HG03039 (cell line): ENCODE results near the gene LAMC1.

Source experiments
- ATAC-seq: cut with Tn5 transposase; IDR thresholded peaks from one replicate; pipeline ENCODE4 v1.9.1; 2021; ENCODE audit warnings: mild to moderate bottlenecking, moderate library complexity; ENCODE audit not compliant: unreplicated experiment

LAMC1 gene

DNA sequence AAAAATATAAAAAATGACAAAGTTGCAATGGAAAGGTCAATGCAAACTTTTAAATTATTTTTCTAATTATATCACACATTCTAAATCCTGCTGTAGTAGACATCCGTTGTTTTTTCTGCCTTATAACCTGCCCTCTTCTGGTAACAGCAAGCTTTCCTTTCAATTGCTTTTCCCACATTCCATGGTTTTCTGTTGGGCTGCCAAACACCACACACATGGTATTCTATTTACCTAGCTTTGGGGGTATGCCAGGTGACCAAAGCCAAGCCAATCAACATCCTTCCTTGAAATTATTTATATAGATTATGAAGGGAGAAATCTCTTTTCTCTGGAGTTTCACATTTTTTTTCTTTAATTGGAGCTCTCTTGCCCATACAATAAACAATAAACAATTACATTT lies 3.4 kb upstream of the LAMC1 start:
- ATAC-seq = no peak

DNA sequence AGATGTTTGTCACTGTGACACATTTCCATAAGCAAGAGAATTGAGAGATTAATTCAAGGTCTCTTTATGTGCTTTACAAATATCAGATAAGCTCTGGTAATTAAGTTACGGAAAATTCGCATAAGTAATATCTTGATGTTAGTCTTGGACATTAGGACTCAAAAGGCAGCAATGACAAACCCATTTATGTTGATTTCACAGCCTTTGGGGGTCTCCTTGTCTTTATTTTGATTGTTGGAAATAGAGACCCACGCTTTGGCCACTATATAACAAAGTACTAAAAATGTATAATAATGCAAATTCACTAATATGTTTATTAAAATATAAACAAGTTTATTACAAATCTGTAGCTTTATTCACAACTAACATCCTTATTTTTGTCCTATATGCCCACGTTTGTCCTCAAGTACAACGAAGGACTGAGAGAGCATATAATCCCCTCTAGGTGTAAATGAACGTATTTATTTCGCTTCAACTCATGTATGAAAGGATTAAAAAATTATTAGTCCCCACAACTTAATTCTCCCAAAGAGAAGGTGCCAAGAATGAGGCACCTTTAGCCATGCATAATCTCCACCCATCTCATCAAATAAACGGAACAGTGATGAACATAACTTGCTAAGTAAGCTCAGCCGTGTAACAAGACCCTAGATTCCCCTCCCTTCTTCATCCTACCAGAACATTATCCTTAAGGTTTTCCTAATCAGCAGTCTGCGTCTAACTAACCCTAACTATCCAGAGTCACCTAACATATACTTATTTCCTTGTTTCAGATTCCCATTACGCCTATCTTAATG lies 1.6 kb upstream of the LAMC1 start:
- ATAC-seq = no peak

DNA sequence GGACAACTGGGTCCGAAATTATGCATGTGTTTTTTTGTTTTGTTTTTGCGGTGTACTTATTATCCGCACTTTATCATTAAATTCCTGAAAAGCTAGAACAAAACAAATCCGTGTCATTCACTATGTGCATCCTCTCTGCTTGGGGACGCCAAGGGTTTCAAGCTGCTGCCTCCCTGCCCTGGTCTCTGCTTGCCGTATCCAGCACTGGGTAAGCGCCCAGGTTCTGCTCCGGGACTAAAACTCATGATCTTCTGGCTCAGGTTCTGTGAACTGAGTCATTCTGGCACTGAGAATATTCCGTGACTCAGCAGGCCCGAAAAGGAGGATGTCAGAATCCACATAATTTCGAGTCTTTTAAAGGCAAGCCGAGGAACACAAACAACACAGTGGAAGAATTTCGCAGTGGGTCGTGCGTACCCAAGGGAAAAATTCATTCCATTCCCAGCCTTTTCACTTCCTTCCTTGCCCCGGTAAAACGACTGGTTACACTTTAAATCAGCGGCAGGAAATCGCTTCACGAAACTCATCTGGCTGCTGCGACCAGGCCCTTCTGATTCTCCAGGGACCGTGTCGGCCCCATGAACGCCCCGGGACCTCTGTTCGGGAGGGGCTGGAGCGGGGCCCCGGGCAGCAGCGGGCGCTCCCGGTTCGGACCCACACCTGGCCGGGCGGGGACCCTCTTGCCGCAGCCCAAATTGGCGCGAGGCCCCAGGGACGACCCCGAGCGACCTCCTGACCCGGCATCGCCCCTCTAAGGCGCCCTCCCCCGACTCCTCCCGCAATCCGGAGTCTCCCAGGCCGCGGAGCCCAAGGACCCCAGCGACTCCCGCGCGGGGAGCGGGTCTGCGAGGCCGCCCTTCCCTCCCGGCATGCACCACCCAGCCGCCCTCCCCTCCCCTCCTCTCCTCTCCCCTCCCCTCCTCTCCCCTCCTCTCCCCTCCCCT lies 746 bp upstream of the LAMC1 start:
- ATAC-seq = peak; percentile 23

DNA sequence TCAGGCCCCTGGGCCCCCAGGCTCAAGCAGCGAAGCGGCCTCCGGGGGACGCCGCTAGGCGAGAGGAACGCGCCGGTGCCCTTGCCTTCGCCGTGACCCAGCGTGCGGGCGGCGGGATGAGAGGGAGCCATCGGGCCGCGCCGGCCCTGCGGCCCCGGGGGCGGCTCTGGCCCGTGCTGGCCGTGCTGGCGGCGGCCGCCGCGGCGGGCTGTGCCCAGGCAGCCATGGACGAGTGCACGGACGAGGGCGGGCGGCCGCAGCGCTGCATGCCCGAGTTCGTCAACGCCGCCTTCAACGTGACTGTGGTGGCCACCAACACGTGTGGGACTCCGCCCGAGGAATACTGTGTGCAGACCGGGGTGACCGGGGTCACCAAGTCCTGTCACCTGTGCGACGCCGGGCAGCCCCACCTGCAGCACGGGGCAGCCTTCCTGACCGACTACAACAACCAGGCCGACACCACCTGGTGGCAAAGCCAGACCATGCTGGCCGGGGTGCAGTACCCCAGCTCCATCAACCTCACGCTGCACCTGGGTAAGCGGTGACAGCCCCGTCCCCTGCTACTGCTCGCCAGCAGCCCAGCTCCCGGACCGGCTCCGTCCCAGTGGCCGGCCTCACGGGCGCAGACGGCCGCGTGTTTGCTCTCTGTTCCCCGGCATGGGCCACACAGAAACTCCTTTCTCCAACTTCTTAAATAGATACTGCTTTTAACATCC lies 539 bp downstream of the LAMC1 start:
- ATAC-seq = peak; percentile 54

DNA sequence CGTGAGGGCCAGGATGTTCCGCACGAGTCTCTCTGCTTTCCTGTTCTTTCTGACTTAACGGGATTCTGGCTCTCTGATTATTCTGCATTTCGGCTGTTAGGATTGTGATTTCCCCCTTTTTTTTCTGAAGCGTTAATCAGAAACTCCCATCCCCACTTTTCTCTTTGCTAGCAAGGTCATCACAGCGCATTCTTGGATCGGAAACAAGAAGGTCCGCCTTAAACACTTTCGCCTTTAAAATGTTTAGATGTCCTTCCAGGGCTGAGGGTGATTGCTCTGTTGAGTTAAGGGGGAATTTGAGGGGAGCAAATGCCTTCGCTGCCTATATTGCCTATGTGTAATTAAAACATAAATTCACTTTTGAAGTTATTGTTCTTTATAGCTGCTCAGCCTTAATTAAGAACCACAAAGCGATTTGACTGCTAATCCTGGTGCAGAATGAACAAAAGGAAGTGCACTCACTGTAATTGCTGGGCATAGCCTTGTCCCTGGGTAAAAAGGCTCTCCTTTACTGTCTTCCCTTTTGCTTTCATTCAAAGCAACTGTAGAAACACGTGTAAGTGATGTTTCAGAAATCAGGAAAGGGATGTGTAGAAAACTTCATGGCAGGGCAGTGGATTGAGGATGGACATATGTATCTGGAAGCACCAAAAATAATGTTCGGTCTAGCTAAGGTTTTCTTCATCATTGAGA lies 1.2 kb downstream of the LAMC1 start:
- ATAC-seq = no peak

DNA sequence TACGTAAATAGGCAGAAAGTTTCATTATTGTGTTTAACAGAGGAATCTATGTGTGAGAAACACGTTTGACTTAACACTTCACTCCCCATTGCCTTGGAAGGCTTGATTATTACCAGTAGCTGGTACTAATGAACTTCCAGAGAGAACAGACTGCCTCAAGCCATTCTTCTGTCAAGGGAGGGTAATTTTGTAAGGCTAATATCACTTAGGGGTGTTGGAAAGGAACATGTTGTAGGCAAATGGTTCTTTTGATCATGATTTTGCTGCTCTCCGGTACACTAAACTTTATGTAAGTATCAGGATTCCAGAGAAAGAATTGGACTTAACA lies 1.8 kb downstream of the LAMC1 start:
- no peak for ATAC-seq

DNA sequence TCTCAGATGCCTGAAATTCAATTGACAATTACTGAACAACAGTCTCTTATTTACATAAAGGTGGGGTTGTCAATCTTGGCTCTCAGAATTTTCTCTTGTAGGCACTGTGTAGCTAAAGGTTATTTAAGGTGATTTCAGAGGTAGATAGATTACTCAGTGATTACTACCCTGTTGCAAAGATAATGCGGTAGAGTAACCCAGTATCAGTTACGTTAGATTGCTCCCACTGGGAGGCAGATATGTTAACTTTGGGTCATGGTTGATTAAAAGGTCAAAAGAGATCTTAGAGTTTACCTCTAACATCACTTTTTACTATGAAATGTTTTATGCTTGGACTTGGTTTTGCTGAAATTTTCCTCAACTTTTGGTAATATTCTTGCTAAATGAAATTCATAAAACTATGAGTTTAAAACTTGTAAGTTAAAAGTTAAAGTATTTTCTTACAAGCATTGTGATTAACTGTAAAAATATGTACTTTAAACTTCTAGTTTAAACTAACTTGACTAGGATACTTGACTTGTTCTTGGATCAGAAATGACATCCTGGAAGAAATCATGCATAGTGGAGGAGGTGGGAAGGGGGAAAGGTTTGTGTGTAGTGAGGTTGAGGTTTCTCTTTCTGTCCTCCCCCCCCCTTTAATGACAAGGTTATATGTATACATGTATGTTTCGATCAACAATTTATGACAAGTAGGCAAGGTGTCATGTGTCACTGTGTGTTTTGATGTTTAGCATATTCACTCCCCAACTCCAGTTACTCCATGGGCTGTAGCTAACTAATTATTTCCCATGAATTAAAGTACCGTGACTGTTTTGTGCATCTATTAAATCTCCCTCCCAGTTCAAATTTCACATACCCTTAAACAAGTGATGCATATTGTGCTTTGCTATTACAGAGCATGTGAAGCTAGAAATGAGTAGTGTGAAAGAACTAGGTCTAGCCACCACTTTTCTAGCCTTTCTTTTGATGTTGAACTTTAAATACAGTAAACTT lies 2.9 kb downstream of the LAMC1 start:
- ATAC-seq = no peak

DNA sequence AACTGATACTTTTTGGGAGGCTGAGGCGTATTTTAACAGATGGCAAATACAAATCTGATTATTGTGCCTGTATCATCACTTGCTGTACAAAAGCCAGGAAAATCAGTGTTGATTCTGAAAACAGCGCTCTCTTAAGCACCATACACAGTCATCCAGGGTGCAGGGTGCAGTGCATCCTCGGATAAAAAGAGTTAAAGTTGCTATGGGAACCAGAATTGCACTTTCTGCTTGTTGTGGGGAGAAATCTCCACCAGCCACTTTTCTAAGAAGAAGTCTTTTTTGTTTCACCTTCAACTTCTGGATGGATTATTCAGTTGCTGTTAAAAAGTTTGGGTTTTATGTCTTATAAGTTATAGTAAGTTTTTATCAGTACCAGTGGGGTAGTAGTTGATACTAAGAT lies 3.8 kb downstream of the LAMC1 start:
- ATAC-seq = no peak

DNA sequence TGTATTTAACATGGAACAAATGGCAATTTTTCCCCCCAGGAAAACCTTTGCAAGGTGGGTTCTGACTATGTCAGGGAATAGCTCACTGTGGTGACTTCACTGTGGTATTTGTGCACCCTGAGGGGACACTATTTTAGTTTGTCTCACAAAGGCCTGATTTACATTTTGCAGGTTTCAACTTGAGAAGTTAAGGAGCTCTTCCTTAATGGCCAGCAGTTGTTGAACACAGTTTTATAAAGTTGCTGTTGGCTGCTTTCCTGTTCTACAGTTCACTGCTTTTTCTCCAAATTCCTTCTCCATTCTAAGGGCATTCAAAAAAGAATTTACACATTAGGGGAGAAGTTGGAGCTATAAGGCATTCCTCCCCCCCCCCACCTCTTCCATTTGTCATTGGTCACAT lies 4.6 kb downstream of the LAMC1 start:
- no peak for ATAC-seq

DNA sequence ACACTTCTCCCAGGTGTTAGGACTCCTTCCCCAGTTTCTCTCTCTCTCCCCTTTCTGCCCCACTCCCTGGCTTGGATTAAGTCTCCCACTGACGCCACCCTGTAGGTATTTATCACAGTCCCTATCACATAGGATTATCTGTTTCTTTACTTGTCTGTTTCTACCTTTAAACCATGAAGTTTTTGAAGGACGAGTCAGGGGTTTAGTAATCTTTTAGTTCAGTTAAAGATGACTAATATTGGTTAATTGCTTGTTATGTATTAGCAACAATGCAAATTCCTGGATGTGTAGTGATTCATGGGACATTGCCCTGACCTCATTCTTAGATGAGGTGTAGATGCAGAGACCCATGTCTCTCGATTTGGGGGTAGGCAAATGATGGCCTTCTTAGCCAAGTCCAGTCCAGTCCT lies 6.4 kb downstream of the LAMC1 start:
- ATAC-seq = no peak

DNA sequence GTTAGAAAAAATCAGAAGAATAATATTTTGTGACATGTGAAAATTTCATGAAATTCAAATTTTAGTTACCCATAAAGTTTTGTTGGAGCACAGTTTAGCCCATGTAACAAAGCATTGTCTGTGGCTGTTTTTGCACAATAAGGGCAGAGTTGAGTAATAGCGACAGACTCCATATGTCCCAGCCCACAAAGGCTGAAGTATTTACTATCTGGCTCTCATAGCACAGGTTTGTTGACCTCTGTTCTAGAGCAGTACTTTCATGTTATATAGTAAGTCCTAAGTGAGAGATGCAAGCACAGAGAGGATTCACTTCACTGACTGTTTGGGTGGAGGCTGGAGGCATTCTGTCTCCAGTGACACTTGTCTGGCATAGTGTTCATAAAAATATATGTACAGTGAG lies 6.8 kb downstream of the LAMC1 start:
- ATAC-seq = no peak

DNA sequence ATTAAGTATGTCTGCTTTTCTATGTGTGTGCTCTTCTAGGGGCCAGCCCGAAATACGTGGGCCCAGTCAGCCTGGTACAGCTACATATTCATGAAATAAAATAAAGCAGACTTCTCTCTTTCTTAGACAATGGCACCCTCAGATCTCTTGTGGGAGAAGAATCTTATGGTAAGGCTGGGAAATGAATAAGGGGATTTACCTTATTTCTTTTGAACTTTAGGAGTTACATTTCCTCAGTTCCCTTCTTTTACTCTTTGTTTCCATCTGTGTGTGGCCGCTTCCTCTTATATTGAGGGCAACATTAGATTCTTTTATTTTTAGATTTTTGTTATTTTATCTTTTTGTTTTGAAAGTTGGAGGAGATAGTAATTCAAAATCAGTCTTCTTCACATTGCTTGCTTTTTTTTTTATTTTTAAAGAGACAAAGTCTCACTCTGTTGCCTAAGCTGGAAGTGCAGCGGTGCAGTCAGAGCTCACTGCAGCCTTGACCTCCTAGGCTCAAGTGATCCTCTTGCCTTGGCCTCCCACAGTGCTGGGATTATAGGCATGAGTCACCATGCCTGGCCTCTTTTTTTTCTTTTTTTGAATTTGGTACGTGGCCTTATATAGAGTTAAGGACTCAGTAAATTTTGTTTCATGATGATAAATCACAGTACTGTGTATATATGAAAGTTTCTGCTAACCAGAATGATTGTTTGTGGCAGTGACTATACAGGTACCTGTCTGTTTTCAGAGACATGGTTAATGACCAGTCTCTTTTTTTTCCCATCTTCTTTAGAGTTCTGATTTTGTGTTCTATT lies 9.1 kb downstream of the LAMC1 start:
- no peak for ATAC-seq

DNA sequence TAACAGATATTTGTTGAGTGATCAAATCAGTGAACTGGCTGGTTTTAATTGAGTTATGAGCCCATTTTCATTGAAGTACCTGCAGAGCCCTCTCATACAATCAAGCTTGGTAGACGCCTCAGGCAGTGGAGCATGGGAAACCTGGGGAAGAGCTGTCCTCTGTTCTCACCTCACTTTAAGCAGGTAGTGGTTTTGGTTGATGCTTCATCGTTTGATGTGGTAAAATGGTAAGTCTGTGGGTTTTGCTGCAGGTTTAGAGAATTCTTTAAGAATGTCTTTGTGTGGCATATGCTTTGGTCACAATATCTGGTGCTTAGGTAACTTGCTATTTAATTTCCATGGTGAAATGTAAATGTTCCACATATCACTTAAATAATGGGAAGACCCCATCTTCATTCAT lies 10.0 kb downstream of the LAMC1 start:
- no peak for ATAC-seq

DNA sequence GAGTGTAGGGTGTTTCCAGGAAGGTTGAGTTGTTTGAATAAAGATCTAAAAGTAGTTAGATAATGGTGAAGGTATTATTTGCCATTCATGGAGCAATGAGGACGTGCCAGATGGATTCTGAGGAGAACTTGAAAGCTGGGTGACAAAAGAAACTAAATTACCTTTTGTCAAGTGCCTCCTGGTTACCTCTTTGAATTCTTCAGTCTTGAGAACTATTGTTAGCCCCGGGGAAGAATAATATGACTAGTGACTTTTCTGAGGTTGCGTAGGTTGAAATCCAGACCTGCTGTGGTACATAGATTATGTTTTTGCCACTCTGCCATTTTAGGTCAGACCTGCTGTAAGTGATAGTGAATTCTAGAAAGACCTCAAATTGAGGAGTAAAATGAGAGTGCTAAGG lies 11.5 kb downstream of the LAMC1 start:
- ATAC-seq = no peak

DNA sequence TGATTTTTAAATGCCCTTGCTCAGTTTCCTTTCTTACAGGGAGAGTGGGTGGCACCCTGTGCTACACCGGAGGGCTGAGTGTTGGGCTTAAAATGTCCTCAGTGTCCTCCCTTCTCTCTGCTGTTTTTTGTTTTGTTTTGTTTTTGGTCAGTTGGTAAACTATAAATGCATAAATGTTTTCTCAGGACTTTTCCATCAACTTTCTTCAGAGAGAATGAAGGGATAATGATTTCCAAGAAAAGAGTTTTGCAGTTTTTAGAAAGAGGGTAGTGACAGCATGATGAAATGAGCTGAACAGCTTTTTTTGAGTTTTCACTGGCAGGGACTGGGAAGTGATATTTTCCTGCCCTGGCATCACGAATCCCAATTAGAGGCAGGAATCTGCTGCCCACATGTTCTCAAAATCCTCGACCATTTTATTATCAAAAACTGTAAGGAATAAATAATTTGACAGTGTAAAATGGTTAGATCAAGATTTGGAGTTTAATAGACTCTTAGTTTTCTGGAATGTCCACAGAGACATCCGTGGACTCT lies 15.2 kb downstream of the LAMC1 start:
- ATAC-seq = no peak

DNA sequence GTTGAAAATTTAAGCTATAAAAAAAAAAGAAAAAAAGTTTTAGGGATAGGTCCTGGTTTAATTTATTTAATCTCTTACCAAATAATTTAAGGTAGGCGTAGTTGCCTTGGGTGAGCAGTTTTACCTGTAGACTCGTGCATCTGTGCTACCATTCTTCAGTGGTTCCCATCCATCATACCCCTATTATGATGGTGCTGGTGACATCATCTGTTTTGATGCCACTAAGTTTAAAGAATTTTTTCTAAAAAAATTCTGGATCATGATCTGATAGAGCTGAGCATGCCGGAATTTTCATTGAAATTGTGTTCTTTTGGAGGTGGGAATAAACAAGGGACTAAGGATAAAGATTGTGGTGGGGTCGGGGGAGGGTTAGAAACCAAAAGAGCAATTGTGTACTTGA lies 15.7 kb downstream of the LAMC1 start:
- no peak for ATAC-seq

DNA sequence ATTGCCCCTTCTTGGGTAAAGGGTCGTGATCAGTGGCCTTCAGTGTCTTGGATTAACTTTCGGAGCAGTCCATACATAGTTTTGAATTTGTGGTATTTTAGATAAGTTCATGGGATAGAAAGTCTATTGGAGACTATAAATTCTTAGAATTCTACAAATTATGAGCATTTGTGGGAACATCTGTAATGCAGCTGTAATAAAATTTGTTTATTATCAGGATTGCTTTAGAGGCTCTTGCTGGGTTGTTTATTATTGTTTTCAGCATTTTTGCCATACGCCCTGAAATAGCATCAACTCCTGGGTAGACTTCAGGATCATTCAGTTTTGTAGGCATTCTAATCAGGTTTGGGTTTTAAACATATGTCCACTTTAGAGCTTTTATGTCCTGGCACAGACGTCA lies 16.1 kb downstream of the LAMC1 start:
- no peak for ATAC-seq

DNA sequence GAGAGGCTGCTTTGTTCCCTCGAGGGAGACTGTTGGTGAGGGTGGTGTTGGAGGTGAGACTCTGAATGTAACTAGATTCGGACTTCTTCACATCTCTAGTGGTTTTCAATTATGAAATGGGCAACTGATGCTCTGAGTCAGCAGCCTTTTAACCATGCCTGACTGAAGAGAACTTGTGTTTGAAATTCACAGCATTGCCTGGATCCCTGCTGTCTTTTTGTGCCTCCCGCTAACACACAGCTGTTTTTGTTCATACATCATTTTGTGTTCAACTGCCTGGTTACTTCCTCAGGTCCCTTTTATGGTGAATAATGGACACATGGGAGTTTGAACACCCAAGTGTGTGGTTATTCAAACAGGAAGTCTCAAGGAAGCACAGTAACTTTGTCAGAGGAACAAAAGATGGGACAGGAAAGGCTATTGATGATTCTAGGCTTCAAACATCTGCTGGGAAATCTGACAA lies 16.8 kb downstream of the LAMC1 start:
- no peak for ATAC-seq

DNA sequence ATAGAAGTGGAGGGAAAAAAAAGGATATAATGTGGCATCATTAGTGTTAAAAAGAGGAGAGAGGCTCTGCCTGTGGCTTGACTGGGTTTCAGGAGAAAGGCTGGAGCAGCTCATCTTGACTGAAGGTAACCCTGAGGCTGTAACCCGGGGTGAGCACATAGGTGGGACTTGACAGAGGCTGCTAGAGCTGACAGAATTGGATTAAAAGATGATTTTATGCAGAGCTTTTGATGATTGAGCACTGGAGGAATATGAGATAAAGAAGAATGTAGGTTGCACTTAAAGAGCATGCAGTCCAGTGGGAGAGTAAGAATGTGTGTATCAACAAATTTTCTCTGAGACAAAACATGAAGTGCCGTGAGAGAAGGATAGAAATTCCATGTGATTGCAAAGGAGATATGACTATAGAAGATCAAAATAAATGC lies 17.3 kb downstream of the LAMC1 start:
- ATAC-seq = no peak
